RCC 7860 (cell line): ENCODE data around the gene KIF4A.
"Not testable (repeated sequence)": the region's sequence is repeated elsewhere in the genome, so short reads cannot be mapped to it uniquely, and the experiment has no call there.

ENCODE experiments used
- DNase-seq: peaks from one replicate; pipeline ENCODE4 v3.0.0-alpha.2; 2015; ENCODE audit warnings: low spot score
- FAIRE-seq: peaks from 2 replicates; lab custom pipeline; 2012; peaks lifted over from hg19 to GRCh38; lab: Jason Lieb, UNC

KIF4A gene

GRCh38 chrX:70289793-70290770 lies at the start of gene KIF4A, which contains the start of gene PDZD11:
Gene KIF4A (plus strand): TSS chrX:70290104. CDS start chrX:70290459, 355 bp downstream.
Gene PDZD11 (minus strand): TSS chrX:70289927. CDS start chrX:70289341, 586 bp downstream.
- FAIRE-seq (peak; percentile 62), DNase-seq (peak; percentile 64)

GRCh38 chrX:70240751-70241150 lies 49.2 kb upstream of the KIF4A start:
- FAIRE-seq (no peak), DNase-seq (no peak)

- no peak for DNase-seq
- FAIRE-seq, result no peak
Observed at GRCh38 chrX:70241501-70241900, 48.4 kb upstream of the KIF4A start.

GRCh38 chrX:70243601-70244000 lies 46.3 kb upstream of the KIF4A start:
- not testable (repeated sequence) for DNase-seq

GRCh38 chrX:70244881-70245280 lies 45.0 kb upstream of the KIF4A start:
- DNase-seq (no peak), FAIRE-seq (no peak)

More at GRCh38 chrX:70243601-70244000, 46.3 kb upstream of the KIF4A start:
- not testable (repeated sequence) for FAIRE-seq

- no peak for FAIRE-seq
- no peak for DNase-seq
Observed at GRCh38 chrX:70247252-70247651, 42.7 kb upstream of the KIF4A start.

GRCh38 chrX:70252491-70252890 lies 37.4 kb upstream of the KIF4A start:
- FAIRE-seq, result no peak
- DNase-seq, result no peak

- peak; percentile 70 for FAIRE-seq
- peak; percentile 39 for DNase-seq
Observed at GRCh38 chrX:70253377-70254062, 36.4 kb upstream of the KIF4A start.

GRCh38 chrX:70254063-70254400 lies 35.9 kb upstream of the KIF4A start:
- DNase-seq, result peak; percentile 39
- no peak for FAIRE-seq

GRCh38 chrX:70254909-70255308 lies 35.0 kb upstream of the KIF4A start:
- no peak for FAIRE-seq
- DNase-seq, result no peak

- peak; percentile 33 for FAIRE-seq
- DNase-seq, result no peak
Observed at GRCh38 chrX:70255452-70255851, 34.5 kb upstream of the KIF4A start.

GRCh38 chrX:70257423-70258288 lies 32.2 kb upstream of the KIF4A start:
- DNase-seq, result no peak
- FAIRE-seq, result no peak

- FAIRE-seq, result no peak
- DNase-seq, result no peak
Observed at GRCh38 chrX:70260104-70260503, 29.8 kb upstream of the KIF4A start, which contains the start of gene P2RY4. Gene P2RY4 (minus strand): TSS chrX:70260204. CDS start chrX:70259624, 580 bp downstream.

GRCh38 chrX:70262952-70263567 lies 26.8 kb upstream of the KIF4A start:
- DNase-seq, result no peak
- no peak for FAIRE-seq

GRCh38 chrX:70264784-70265183 lies 25.1 kb upstream of the KIF4A start:
- DNase-seq (no peak), FAIRE-seq (no peak)

GRCh38 chrX:70268034-70268433 lies 21.9 kb upstream of the KIF4A start, which contains the start of gene ARR3:
Gene ARR3 (plus strand): TSS chrX:70268334. CDS start chrX:70269386, 1,052 bp downstream.
- no peak for DNase-seq
- no peak for FAIRE-seq

- FAIRE-seq, DNase-seq: not testable (repeated sequence)
Observed at GRCh38 chrX:70274029-70274428, 15.9 kb upstream of the KIF4A start.

GRCh38 chrX:70279081-70279480 lies 10.8 kb upstream of the KIF4A start:
- no peak for DNase-seq
- no peak for FAIRE-seq

GRCh38 chrX:70280573-70280972 lies 9.3 kb upstream of the KIF4A start:
- no peak for FAIRE-seq
- DNase-seq, result no peak

GRCh38 chrX:70281951-70282350 lies 8.0 kb upstream of the KIF4A start, which contains the start of gene RAB41:
Gene RAB41 (plus strand): TSS chrX:70282172. CDS start chrX:70282218, 46 bp downstream.
- DNase-seq (no peak), FAIRE-seq (no peak)
